ELR (cell line): ENCODE results near the gene MACROD2.

ENCODE experiments used
- DNase-seq: peaks from one replicate; pipeline ENCODE4 v3.0.0-alpha.2; 2015; ENCODE audit warnings: low read depth

MACROD2 gene

DNA sequence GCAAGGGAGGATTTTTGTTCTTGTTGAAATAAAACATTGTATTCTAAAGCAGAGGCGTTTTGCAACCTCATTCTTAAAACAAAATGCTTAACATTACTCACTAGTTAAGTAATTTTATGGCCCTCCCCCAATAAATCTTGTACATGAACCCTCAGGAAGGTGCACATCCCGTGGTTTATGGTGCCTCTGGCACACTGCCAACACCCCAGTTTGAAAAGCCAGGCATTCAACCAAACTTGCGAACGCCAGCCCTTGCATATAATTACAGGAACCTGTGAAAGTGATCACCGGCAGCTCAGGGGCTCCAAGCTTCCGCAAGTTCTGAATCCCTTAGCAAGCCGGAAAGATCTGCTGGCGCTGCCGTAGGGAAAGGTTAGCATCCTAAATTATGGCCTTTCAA is 1451.1 kb downstream of the MACROD2 start:
- no peak for DNase-seq

DNA sequence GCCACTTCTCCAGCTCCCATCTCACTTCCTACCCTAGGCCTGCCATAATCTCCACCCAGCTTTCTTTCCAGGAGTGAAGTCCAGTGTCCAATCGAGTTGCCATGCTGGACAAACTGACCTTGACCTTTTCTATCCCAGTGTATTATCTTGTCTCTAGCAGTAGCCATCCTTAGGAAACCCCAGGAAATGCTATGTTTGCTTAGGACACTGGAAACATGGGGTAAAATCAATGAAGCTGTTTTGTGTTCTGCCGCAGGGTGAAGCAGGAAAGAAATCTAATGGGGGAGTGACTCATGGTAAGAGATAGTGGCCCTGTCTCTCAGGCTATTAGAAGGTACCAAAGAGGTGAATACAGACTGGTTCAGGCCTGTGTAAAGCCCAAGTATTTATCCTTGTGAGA is 1452.2 kb downstream of the MACROD2 start:
- DNase-seq: no peak

- DNase-seq: no peak
These were observed 1453.7 kb downstream of the MACROD2 start for GRCh38 chr20:15449061-15449460.

GRCh38 chr20:15451241-15451640 is 1455.9 kb downstream of the MACROD2 start:
- no peak for DNase-seq

DNA sequence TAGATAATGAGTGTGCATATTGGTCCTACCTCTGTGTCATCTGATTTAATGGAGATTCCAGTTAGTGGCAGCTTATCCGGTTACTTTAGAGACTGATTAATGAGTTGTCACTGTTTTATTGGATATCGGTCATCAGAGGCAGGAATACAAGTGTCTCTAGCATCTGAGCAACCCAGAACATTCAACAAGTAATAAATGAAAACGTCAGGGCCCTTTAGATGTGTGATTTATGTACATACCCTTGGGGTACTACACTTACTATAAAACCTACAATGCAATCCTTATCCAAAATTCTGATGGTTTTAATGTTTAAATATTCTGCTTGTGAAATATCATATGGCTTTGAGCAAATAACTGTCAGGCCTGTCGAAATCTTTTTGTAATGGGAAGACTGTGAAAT is 1460.0 kb downstream of the MACROD2 start:
- DNase-seq: no peak

DNA sequence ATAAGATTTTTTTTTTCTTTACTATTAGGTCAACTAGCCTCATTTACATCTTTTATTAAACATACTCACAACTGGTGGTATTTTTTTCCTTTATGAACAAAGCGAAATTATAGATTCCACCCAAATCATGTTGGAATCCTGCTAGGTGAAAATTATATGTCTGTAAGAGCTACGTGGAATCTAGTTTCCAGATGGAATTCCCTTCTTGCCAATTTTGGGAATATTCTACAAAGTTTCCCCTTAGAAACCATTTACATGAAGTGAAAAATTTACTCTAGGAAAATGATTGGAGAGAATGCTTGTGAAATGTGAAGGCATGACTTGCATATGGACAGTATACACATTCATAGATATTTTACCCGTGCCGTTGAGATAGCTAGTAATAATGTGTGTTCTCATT is 1466.6 kb downstream of the MACROD2 start:
- no peak for DNase-seq

- peak; percentile 0 for DNase-seq
These were observed 1480.2 kb downstream of the MACROD2 start for GRCh38 chr20:15475483-15475882.

DNA sequence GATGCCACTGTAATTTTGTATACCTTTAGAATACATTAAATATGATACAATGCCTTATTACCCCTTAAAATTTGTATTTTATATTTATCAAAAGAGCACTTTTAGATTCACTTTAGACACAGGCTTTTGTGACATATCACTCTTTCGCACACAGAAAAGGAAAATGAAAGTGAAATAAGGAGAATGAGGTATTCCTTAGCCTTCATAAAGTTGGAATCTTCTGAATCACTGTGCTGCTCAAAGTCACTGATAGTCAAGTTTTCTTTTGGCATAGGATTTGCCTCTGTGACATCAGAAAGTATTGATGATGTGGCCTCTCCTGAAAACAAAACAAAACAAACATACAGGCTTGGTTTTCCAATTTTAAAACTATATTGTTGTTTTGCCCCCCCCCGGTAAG is 1480.9 kb downstream of the MACROD2 start:
- no peak for DNase-seq

DNA sequence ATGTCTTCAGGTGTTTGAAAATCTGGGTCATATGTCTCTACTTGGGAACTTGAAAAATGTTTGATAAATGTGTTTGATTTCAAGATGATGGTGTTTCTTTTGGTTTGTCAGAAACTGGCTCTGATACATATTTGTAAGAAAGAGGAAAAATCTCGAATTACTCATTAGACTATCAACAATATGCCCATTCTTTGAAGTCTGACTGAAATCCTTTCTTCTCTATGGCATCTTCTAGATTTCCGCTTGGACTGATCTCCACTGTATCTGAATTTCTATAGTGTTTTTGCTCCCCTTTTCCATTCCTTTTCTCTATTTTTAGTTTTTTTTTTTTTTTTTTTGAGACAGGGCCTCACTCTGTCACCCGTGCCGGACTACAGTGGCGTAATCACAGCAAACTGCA is 1481.5 kb downstream of the MACROD2 start:
- no peak for DNase-seq

GRCh38 chr20:15482525-15482924 is 1487.2 kb downstream of the MACROD2 start:
- no peak for DNase-seq

DNA sequence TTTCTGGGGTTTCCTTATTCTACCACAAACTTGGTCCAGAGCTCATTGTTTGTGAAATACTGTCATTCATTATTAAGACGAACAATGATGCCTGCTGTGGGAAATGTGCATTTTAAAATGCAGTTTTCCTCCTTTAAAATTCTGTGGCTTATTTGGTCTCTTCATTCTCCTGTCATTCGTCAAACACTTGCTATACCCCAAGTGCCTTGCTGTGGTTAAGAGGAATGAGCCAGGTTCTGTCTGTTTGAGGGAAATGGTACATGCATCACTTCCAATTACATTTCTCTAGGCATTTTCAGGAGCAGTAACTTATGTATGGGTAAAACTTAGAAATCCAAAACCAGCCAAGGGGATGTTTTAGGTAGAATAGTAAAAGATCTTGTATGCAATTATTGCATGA is 1490.2 kb downstream of the MACROD2 start:
- DNase-seq: no peak

DNA sequence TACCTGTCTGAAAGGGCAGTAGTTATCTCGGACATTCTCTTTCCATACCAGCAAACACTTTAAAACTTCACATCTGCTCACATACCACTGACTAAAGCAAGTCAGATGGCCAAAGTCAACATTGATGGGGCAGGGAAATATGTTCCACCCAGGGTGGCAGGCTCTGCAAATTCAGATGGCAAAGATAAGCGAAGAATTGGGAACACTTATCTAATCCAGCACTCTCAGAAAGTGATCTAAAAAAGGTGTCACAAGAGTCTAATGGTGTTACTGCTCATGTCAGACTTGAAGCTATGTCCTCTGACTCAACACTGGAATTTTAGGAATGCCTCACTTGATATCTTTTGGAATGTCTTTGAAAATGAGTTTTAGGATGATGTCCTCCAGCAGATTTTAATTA is 1491.7 kb downstream of the MACROD2 start:
- DNase-seq: no peak

DNA sequence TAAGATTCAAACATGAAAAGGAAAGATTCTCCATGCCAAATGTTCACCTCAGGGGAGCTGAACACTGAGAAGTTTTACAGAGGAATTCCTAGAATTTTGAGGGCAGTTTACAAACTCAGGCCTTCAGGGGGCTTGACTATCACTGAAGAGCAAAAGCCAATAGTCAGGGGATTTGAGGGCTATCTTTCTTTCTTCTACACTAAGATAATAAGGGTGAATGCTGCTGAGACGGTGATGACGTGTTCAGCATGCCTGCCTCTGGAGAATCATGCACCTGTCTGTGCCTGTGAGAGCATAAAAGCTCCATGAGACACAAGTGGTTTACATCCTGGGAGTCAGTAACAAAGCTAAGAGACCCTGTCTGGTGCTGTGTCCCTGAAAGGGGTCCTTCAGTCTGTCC is 1492.4 kb downstream of the MACROD2 start:
- no peak for DNase-seq

- DNase-seq: no peak
These were observed 1496.3 kb downstream of the MACROD2 start for GRCh38 chr20:15491575-15491974.

DNA sequence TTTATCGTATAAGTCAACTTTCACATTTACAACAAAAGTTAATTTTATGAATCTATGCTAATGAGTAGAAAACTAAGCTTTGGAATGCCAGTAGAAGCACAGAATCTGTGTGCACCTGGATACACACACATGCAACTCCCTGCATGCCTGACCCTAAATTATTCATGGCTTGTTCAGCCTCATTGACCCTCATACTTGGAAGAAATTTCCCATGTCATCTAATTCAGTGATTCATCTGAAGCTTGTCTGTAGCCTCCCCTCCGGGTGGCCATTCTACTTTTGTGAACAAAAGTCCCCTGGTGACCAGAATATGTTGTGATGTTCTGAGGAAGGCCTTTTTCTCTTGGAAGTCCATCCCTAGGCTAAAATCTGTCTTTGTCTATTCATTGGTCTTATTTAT is 1499.5 kb downstream of the MACROD2 start:
- DNase-seq: no peak

DNA sequence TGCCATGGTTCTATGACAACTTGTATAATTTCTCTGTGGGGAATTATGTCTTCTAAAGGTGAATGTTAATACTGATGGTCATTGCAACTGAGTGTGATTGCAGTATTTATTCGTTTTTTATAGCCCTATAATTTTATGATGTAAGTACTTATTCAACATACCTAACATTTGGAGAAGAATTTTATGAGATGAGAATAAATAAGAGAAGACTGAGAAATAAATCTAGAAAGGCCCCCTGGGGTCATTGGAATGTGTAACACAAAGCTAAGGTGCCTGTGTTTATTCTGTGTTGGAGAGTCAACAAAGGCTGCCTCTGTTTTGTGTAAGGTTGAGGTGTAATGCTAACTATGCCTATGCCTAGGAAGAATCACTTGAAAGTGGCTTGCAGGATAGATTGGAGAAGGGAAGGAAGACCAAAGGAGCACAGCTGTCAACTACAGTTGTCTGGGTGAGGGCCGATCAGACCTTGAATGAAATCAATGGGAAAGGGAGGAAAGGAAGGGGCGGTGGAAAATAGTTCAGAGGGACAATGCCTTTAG is 1501.3 kb downstream of the MACROD2 start:
- no peak for DNase-seq

DNA sequence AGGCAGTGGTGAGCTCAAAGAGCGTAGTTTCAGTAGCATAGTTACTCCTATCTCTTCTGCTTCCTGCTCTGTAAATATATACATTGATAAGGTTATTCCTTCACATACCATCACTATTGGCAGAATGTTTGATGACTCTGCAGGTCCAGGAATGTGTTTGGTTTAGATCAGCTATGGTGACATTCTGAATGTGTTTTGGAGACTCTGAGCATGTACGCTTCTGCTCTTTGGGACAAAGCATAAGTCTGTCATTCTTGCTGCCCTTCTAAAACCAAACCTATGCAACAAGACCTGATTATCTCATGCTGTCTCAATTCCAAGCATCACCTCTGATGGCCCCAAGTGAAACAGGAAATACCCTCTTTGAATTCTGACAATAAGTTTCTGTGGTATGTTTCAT is 1503.6 kb downstream of the MACROD2 start:
- DNase-seq: no peak

DNA sequence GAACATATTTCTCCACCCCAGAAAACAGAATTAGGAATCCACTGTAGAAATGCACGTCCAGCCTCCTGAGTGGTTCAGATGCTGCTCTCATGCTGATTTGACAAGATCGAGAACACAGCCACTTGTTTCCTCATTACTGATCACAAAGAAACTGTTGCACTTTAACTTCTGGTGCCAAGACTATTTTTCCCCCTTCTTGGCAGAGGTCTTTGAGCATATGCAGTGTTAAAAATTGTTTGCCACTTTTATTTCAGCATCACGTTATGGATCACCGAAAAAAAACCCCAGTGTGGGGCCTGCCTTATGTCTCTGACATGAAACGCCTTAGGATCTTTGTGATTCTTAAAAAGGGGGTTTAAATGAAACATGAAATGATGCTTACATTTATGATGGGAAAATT is 1511.0 kb downstream of the MACROD2 start:
- no peak for DNase-seq

- DNase-seq: no peak
These were observed 1511.8 kb downstream of the MACROD2 start for GRCh38 chr20:15507151-15507550.

DNA sequence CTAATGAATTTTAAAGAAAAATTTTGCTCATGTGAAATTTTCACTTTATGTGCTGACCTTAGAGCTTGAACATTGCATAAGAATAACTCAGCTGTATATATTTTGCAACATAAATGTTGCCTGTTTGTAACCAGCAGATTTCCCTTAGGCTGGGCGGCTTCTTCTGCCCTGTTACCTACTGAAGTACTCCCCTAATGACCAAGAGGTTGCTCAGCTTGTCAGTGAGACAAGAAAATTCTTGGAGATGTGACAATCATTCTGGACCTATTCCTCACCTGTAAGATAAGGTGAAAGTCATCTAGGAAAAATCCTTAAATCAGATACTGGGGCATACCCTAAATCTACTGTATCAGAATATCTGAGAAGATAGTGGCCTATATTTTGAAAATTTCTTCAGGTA is 1516.2 kb downstream of the MACROD2 start:
- DNase-seq: no peak

- DNase-seq: no peak
These were observed 1517.6 kb downstream of the MACROD2 start for GRCh38 chr20:15512916-15513315.

DNA sequence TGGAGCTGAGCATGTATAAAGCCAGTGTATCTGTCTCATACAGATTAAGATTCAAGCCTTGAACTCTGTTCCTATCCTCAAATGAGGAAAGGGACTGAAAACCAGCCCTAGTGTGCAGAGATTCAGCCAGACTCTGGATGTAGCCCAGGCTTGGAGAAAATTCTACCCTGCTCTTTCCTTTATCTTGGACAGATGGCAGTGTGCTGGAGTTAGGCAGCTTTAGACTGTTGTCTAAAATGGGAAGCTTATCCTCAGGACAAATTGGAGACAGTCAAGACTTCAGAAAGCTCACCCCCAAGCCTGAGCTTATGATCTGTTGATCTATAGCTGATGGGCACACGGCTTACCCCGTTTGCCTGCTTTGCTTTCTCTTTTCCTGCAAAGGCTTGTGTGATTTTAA is 1520.4 kb downstream of the MACROD2 start:
- DNase-seq: no peak

DNA sequence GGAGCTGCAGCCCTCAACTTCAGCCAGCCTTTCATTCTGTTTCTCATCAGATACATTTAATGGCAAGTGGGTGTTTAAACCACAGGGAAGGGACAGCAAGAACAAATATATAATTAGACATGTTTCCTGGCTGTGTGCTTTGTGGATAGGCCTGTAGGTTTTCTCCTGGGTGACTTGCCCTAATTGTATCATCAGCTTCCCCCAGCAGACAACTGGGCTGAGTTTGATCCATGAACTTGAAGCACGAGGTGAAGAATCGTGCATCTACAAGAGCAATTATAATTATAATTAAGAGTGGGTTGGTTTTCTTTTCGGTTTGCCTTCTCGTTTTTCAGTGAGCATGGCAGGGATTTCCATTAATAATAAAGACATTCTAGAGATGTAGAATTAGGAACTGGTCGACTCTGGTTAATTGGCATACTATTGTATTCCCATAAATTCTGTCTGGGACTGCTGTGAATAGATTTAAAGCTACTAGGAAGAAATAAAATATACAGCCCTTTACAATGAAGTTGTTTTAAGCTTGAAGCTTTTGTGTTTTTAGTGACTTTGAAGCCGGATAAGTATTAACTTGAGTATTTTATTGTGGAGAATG is 1525.7 kb downstream of the MACROD2 start:
- no peak for DNase-seq

DNA sequence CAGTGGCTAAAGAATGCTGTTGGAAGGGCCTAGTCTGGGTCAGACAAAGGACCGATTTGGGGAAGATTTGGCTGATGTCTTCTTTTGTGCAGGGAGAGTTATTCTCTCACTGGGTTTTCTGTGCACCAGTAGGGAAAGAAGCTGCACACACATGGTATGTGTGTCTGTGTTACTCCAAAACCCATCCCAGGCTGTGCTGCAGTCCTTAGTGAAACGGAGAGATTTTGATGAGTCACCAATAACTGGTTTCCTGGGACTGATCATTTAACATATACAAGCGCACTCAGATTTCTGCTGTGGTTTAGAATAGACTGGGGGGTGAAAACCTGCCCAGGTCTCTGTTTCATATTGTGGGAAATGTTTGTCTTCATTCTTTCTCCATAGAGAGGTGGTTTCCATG is 1528.1 kb downstream of the MACROD2 start:
- no peak for DNase-seq
